Measurements from ENCODE around the gene CLEC5A. TPM values are rescaled to one million over a fixed set of nuclear protein-coding genes. Genes with fewer than 3 reads are reported as not detected.

Gene CLEC5A
- total RNA-seq, 2 experiments from 2014 or later, result not detected

GRCh38 chr7:141889321-141889720 lies 57.5 kb downstream of the CLEC5A start:
- DNase-seq (no peak), ATAC-seq (no peak)
- H3K4me3 Mint-ChIP-seq, result no peak overlapping the region
- H3K9me3 Mint-ChIP-seq (ENCODE audit: insufficient read depth), result peaks cover 2% of the 10 kb centered on the region
- H3K4me1 Mint-ChIP-seq (ENCODE audit: low read depth), result no peaks in the 10 kb centered on the region
- POLR2A ChIA-PET, result no interaction called here
- H3K36me3 Mint-ChIP-seq (ENCODE audit: low read depth), result no peaks in the 10 kb centered on the region
- CTCF ChIA-PET, result interaction anchor here (1.0 kb wide), 1 partner anchor 86 kb away, joined by 3 read pairs; no protein-coding TSS in a partner anchor
- no peaks in the 10 kb centered on the region for H3K27me3 Mint-ChIP-seq (ENCODE audit: low read depth)
- H3K27ac Mint-ChIP-seq, result no peak overlapping the region

- Mint-ChIP-seq H3K27ac (no peak overlapping the region), H3K36me3 (ENCODE audit: low read depth) (no peaks in the 10 kb centered on the region), H3K4me1 (ENCODE audit: low read depth) (no peaks in the 10 kb centered on the region), H3K9me3 (ENCODE audit: insufficient read depth) (peaks cover 2% of the 10 kb centered on the region), H3K4me3 (no peak overlapping the region), H3K27me3 (ENCODE audit: low read depth) (no peaks in the 10 kb centered on the region)
- ATAC-seq (no peak), DNase-seq (no peak)
- CTCF ChIA-PET, result no interaction called here
- POLR2A ChIA-PET, result no interaction called here
These were observed 62.1 kb downstream of the CLEC5A start for GRCh38 chr7:141884539-141885225.

GRCh38 chr7:141880960-141881359 lies 65.8 kb downstream of the CLEC5A start:
- Mint-ChIP-seq H3K27ac (no peak overlapping the region), H3K27me3 (ENCODE audit: low read depth) (no peaks in the 10 kb centered on the region), H3K9me3 (ENCODE audit: insufficient read depth) (peaks cover 9% of the 10 kb centered on the region), H3K4me3 (no peak overlapping the region), H3K4me1 (ENCODE audit: low read depth) (no peaks in the 10 kb centered on the region), H3K36me3 (ENCODE audit: low read depth) (no peaks in the 10 kb centered on the region)
- ChIA-PET POLR2A (no interaction called here), CTCF (no interaction called here)
- ATAC-seq, result no peak
- DNase-seq, result no peak

- ChIA-PET POLR2A (no interaction called here), CTCF (no interaction called here)
- Mint-ChIP-seq H3K4me3 (no peak overlapping the region), H3K27me3 (ENCODE audit: low read depth) (no peaks in the 10 kb centered on the region), H3K9me3 (ENCODE audit: insufficient read depth) (peaks cover 6% of the 10 kb centered on the region), H3K27ac (no peak overlapping the region), H3K4me1 (ENCODE audit: low read depth) (no peaks in the 10 kb centered on the region), H3K36me3 (ENCODE audit: low read depth) (no peaks in the 10 kb centered on the region)
- DNase-seq (no peak), ATAC-seq (no peak)
These were observed 69.4 kb downstream of the CLEC5A start for GRCh38 chr7:141877365-141877764.

Other genes starting within 250 kb of the CLEC5A start
- 10 to 100 TPM; 22.9 to 23.3 TPM for gene DENND11, start 244.8 kb downstream of the CLEC5A start, total RNA-seq
- gene WEE2, start 238.6 kb downstream of the CLEC5A start, total RNA-seq, result not detected
- 100 to 1,000 TPM; 138 to 140 TPM for gene SSBP1, start 208.6 kb downstream of the CLEC5A start, total RNA-seq
- gene TAS2R3, start 182.9 kb downstream of the CLEC5A start, total RNA-seq, result under 1 TPM; 0.50 to 0.73 TPM
- 1 to 10 TPM in 1 of 2 experiments, under 1 TPM in 1; 0.74 to 1.0 TPM for gene TAS2R4, start 170.3 kb downstream of the CLEC5A start, total RNA-seq
- under 1 TPM; 0.63 to 0.99 TPM for gene TAS2R5, start 156.8 kb downstream of the CLEC5A start, total RNA-seq
- not detected for gene PRSS37, start 105.5 kb downstream of the CLEC5A start, total RNA-seq
- gene OR9A4, start 30.6 kb downstream of the CLEC5A start, total RNA-seq, result not detected
- gene TAS2R38, start 26.8 kb upstream of the CLEC5A start, total RNA-seq, result not detected
- gene MGAM, start 48.9 kb upstream of the CLEC5A start, total RNA-seq, result not detected
- gene MGAM2, start 164.7 kb upstream of the CLEC5A start, total RNA-seq, result not detected